ENCODE results near the gene GSX1. TPM values are rescaled to one million over a fixed set of nuclear protein-coding genes. Genes with fewer than 3 reads are reported as not detected.
A peak's percentile ranks its signal among the peaks of the same experiment; 100 is the strongest.

GSX1 gene
- total RNA-seq, 2 donors from 2014 or later = not detected

GRCh38 chr13:27783111-27783510 is 9.2 kb upstream of the GSX1 start:
- no peak for DNase-seq (ENCODE audit: low spot score)
- no peak overlapping the region for H3K27ac ChIP-seq
- H3K27me3 ChIP-seq = no peaks in the 10 kb centered on the region
- H3K4me1 ChIP-seq = no peaks in the 10 kb centered on the region
- H3K4me3 ChIP-seq = no peak overlapping the region
- no peaks in the 10 kb centered on the region for H3K9me3 ChIP-seq
- TF ChIP-seq, protein P1, sequence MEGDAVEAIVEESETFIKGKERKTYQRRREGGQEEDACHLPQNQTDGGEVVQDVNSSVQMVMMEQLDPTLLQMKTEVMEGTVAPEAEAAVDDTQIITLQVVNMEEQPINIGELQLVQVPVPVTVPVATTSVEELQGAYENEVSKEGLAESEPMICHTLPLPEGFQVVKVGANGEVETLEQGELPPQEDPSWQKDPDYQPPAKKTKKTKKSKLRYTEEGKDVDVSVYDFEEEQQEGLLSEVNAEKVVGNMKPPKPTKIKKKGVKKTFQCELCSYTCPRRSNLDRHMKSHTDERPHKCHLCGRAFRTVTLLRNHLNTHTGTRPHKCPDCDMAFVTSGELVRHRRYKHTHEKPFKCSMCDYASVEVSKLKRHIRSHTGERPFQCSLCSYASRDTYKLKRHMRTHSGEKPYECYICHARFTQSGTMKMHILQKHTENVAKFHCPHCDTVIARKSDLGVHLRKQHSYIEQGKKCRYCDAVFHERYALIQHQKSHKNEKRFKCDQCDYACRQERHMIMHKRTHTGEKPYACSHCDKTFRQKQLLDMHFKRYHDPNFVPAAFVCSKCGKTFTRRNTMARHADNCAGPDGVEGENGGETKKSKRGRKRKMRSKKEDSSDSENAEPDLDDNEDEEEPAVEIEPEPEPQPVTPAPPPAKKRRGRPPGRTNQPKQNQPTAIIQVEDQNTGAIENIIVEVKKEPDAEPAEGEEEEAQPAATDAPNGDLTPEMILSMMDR (IDR thresholded peaks at IDR 0.05) = peak; percentile 19 to 61
- H3K36me3 ChIP-seq = no peaks in the 10 kb centered on the region

GRCh38 chr13:27788271-27788670 is 4.0 kb upstream of the GSX1 start:
- no peaks in the 10 kb centered on the region for H3K9me3 ChIP-seq
- no peaks in the 10 kb centered on the region for H3K36me3 ChIP-seq
- no peak overlapping the region for H3K4me3 ChIP-seq
- no peak overlapping the region for H3K27ac ChIP-seq
- no peak for DNase-seq (ENCODE audit: low spot score)
- peaks cover 0 to 41% of the 10 kb centered on the region in 2 donors for H3K4me1 ChIP-seq
- TF ChIP-seq, protein P1 (IDR thresholded peaks at IDR 0.05) = no peak
- H3K27me3 ChIP-seq = peaks cover 36 to 48% of the 10 kb centered on the region in 2 donors

GRCh38 chr13:27789153-27789494 is 3.2 kb upstream of the GSX1 start:
- peaks cover 0 to 48% of the 10 kb centered on the region in 2 donors for H3K4me1 ChIP-seq
- TF ChIP-seq, protein P1 (IDR thresholded peaks at IDR 0.05) = no peak
- H3K36me3 ChIP-seq = no peaks in the 10 kb centered on the region
- no peak overlapping the region for H3K27ac ChIP-seq
- peaks cover 44 to 56% of the 10 kb centered on the region in 2 donors for H3K27me3 ChIP-seq
- peak overlapping the region in 1 of 2 donors; percentile 35 for H3K4me3 ChIP-seq
- DNase-seq (ENCODE audit: low spot score) = no peak
- H3K9me3 ChIP-seq = no peaks in the 10 kb centered on the region

DNA sequence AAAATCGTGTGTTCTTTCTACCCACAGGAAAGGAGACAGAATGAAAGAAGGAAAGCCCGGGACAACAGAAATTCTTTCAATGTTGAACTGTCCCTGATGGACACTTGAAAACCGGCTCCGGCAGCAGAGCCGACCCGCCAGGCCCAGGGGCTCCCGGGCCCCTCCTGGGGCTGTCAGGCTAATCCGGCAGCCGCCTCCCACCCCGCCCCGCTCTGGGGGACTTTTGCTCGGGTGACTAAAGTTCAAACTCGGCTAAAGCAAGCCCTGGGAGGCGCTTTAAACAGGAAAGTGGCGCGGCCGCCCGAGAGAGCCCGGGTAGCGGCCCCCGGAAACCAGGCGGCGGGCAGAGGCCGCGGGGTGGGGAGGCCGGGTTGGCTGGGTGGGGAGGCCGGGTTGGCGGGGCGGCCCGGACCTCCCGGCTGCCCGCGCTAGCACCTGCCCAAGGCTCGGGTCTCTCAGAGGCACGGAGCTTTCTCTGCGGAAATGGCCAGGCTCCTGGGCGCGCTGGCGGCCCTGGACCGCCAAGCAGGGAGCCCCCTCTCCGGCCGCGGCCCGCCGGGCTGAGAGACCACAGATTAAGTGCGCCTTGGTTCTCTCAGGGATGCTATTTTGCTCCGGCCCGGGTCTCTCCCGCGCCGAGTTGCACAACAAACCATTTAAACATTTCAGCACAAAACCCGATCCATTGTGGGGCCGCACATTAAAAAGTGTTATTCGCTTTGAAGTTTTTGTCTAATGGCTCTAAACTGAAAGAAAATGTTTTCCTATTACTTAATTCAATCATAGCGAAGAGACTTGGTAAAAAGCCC is 2.6 kb upstream of the GSX1 start:
- Histone ChIP-seq H3K4me3 (peak overlapping the region in 1 of 2 donors; percentile 35), H3K9me3 (no peaks in the 10 kb centered on the region), H3K27ac (no peak overlapping the region), H3K36me3 (no peaks in the 10 kb centered on the region), H3K4me1 (peaks cover 0 to 50% of the 10 kb centered on the region in 2 donors), H3K27me3 (peaks cover 49 to 62% of the 10 kb centered on the region in 2 donors)
- TF ChIP-seq, protein P1 (IDR thresholded peaks at IDR 0.05) = no peak
- no peak for DNase-seq (ENCODE audit: low spot score)

DNA sequence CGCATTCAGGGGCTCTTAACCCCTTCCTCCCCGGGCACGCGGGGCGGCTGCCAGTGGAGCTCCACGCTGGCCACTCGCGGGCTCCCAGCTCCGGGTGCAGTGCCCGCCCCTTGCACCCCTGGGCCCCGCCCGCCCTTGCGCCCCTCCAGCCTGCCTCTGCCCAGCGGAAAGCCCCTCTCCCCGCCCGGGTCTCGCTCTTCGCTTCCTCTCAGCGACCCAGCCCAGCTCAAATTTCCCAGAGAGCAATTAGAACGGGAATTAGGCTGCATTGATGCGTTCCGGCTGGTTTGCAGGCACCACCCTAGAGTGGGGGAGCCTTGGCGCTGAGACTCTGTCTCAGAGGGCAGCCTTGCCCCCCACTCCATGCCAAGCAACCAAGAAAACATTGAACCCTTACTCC is 1.8 kb upstream of the GSX1 start:
- Histone ChIP-seq H3K4me3 (peak overlapping the region in 1 of 2 donors; percentile 24), H3K36me3 (no peaks in the 10 kb centered on the region), H3K4me1 (peaks cover 0 to 50% of the 10 kb centered on the region in 2 donors), H3K27me3 (peaks cover 53 to 70% of the 10 kb centered on the region in 2 donors), H3K27ac (no peak overlapping the region), H3K9me3 (no peaks in the 10 kb centered on the region)
- no peak for DNase-seq (ENCODE audit: low spot score)
- TF ChIP-seq, protein P1 (IDR thresholded peaks at IDR 0.05) = no peak

Data from right atrium auricular region (tissue), 2 donors.